Omental fat pad (tissue), 4 donors: ENCODE data around the gene HIVEP2. TPM values are rescaled to one million over a fixed set of nuclear protein-coding genes. Genes with fewer than 3 reads are reported as not detected.

Experiments used
- ATAC-seq: fragments of 150-250 bp; one replicate; pipeline ENCODE4 v1.9.1; 2016; ENCODE audit warnings: mild to moderate bottlenecking, moderate library complexity; ENCODE audit not compliant: low FRiP score
- DNase-seq: peaks from one replicate; pipeline ENCODE4 v3.0.0-alpha.2; 2019; ENCODE audit warnings: low spot score
- total RNA-seq, 4 donors: library from RNA; depleted of rRNA; stranded (reverse); fragments of >200 nt; gene quantifications; one replicate each; pipeline ENCODE4 v1.1.0, GENCODE V29; 2016
- TF ChIP-seq, protein P1 (sequence below), 3 donors: fragments of 450-650 bp; IDR thresholded peaks; one replicate each; pipeline ENCODE4 v1.5.1; 2016 to 2017; ENCODE audit warnings: antibody characterized with exemption in 3 of 3, mild to moderate bottlenecking in 3 of 3, moderate library complexity in 2 of 3

The HIVEP2 gene
- total RNA-seq, 4 donors from 2014 or later, result 14.9 to 47.3 (median 26.9) TPM

GRCh38 chr6:142771162-142771561 is 173.8 kb downstream of the HIVEP2 start:
- TF ChIP-seq, protein P1, sequence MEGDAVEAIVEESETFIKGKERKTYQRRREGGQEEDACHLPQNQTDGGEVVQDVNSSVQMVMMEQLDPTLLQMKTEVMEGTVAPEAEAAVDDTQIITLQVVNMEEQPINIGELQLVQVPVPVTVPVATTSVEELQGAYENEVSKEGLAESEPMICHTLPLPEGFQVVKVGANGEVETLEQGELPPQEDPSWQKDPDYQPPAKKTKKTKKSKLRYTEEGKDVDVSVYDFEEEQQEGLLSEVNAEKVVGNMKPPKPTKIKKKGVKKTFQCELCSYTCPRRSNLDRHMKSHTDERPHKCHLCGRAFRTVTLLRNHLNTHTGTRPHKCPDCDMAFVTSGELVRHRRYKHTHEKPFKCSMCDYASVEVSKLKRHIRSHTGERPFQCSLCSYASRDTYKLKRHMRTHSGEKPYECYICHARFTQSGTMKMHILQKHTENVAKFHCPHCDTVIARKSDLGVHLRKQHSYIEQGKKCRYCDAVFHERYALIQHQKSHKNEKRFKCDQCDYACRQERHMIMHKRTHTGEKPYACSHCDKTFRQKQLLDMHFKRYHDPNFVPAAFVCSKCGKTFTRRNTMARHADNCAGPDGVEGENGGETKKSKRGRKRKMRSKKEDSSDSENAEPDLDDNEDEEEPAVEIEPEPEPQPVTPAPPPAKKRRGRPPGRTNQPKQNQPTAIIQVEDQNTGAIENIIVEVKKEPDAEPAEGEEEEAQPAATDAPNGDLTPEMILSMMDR (IDR thresholded peaks at IDR 0.05), result no peak
- no peak for ATAC-seq
- no peak for DNase-seq

GRCh38 chr6:142765306-142765705 is 179.7 kb downstream of the HIVEP2 start:
- DNase-seq (no peak), ATAC-seq (no peak)
- TF ChIP-seq, protein P1 (IDR thresholded peaks at IDR 0.05), result no peak

GRCh38 chr6:142764311-142764710 is 180.7 kb downstream of the HIVEP2 start:
- TF ChIP-seq, protein P1 (IDR thresholded peaks at IDR 0.05), result no peak
- ATAC-seq (no peak), DNase-seq (no peak)

DNA sequence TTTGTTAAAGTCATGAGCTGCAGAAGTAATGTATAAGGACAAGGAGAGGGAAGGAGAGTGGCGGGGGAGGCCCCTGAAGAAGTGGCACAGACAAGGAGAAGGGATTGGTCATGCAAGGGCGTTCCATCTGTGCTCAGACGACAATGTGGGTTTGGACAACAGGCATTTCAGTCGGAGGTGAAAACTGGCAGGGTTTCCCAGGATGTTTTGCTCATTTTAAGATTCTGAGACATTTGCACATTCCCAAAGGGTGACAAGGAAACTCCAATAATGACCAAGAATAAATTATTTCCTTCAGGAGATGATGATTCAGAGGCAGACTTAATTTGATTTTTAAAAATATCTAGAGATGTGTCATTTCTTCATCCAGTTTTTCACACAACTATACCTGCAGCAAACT is 181.8 kb downstream of the HIVEP2 start:
- DNase-seq, result no peak
- TF ChIP-seq, protein P1 (IDR thresholded peaks at IDR 0.05), result no peak
- no peak for ATAC-seq

- TF ChIP-seq, protein P1 (IDR thresholded peaks at IDR 0.05), result no peak
- no peak for DNase-seq
- ATAC-seq, result no peak
These were observed 183.2 kb downstream of the HIVEP2 start for GRCh38 chr6:142761756-142762155.

DNA sequence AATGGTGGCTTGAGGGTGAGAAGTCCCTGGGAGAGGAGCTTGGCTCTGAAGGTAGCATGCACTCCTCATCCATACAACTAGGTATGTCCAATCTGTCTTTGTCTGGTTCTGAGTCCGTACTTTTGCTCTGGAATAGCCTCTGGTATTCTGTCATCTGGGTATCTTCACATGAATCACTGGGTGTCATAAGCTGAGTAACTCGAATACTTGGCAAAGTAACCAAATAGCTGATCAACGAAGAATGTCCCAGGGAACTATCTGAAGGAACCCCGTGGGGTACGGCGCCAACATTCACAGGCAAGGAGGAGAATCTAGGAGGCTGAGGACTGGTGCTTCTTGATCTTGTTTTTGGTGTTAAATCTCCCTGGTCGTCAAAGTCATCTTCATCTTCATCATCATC is 184.8 kb downstream of the HIVEP2 start:
- TF ChIP-seq, protein P1 (IDR thresholded peaks at IDR 0.05), result no peak
- no peak for DNase-seq
- no peak for ATAC-seq

DNA sequence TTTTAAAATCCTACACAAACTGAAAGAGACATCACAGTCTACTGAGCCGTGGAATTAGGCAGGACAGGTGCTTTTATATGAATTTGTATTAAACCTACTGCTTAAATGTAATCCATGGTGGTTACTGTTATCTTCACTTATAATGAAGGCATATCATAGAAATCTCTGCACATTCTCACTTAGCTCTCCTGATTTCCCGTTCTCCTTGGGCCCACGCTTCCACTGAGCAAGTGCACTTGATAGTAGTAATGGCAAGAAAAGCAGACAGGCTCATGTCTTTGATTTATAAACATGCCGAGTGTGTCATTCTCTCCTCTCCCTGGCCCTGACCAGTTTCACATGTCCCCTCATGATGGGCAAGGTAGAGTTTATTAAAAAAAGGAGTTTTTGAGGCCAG is 186.3 kb downstream of the HIVEP2 start:
- TF ChIP-seq, protein P1 (IDR thresholded peaks at IDR 0.05), result no peak
- ATAC-seq, result no peak
- DNase-seq, result no peak
